Mammary epithelial cell (primary cell): Measurements from ENCODE around the gene SYNDIG1.

ENCODE experiments used
- EZH2 ChIP-seq: IDR thresholded peaks from 2 replicates; pipeline ENCODE4 v1.6.1; 2012; ENCODE audit warnings: low read length, inconsistent platforms, borderline replicate concordance
- TF ChIP-seq, protein P1 (sequence below), 2 donors: IDR thresholded peaks in 1 of 2; conservative IDR thresholded peaks in 1 of 2; 2 replicates each; pipeline ENCODE4 v1.5.1; 2011 to 2012; ENCODE audit warnings: inconsistent platforms in 2 of 2, low read length in 2 of 2, mild to moderate bottlenecking in 2 of 2, control low read depth in 1 of 2, low read depth in 1 of 2; ENCODE audit not compliant: insufficient read depth in 1 of 2; ENCODE audit errors: extremely low read depth in 1 of 2

DNA sequence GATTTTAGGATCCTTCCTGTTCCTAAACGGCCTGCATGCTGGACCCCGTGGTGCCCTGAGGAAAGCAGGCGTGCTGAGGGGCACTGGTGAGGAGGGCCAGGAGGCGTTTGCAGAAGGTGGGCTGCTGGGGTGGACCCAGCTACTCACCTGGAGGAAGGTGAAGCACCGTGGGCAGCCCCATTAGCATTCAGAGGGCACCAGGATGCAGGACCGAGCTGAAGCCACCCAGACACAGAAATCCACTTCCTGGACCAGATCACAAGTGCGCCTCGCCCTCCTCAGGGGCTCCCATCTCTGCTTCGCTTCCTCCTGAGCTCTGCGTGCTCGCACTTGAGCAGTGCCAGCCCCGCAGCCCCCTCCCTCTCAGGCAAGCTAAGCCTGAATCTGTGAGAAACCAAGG lies 187.0 kb downstream of the SYNDIG1 start:
- TF ChIP-seq, protein P1, sequence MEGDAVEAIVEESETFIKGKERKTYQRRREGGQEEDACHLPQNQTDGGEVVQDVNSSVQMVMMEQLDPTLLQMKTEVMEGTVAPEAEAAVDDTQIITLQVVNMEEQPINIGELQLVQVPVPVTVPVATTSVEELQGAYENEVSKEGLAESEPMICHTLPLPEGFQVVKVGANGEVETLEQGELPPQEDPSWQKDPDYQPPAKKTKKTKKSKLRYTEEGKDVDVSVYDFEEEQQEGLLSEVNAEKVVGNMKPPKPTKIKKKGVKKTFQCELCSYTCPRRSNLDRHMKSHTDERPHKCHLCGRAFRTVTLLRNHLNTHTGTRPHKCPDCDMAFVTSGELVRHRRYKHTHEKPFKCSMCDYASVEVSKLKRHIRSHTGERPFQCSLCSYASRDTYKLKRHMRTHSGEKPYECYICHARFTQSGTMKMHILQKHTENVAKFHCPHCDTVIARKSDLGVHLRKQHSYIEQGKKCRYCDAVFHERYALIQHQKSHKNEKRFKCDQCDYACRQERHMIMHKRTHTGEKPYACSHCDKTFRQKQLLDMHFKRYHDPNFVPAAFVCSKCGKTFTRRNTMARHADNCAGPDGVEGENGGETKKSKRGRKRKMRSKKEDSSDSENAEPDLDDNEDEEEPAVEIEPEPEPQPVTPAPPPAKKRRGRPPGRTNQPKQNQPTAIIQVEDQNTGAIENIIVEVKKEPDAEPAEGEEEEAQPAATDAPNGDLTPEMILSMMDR (conservative IDR thresholded peaks at IDR 0.05 in 1 of 2, IDR thresholded peaks at IDR 0.05 in 1 of 2; ENCODE audit: extremely low read depth in 1 of 2, insufficient read depth in 1 of 2, low read depth in 1 of 2, low read length in 2 of 2): no peak
- TF ChIP-seq EZH2: no peak
